22Rv1 (cell line): Measurements from ENCODE around the gene UBE2O.

Experiments used
- H3K27ac ChIP-seq: fragments of 450-650 bp; 2 replicates; pipeline ENCODE4 v1.5.1; 2017
- CTCF ChIP-seq: fragments of 450-650 bp; IDR thresholded peaks from 2 replicates; pipeline ENCODE4 v1.5.1; 2017; ENCODE audit warnings: mild to moderate bottlenecking
- ZFX ChIP-seq: fragments of 450-650 bp; IDR thresholded peaks from 2 replicates; pipeline ENCODE4 v1.6.1; 2017; ENCODE audit warnings: antibody characterized with exemption, borderline replicate concordance

Gene UBE2O

GRCh38 chr17:76384987-76385891 is 67.7 kb downstream of the UBE2O start:
- TF ChIP-seq CTCF: no peak
- TF ChIP-seq ZFX: no peak
- peak overlapping the region; percentile 77 for H3K27ac ChIP-seq

DNA sequence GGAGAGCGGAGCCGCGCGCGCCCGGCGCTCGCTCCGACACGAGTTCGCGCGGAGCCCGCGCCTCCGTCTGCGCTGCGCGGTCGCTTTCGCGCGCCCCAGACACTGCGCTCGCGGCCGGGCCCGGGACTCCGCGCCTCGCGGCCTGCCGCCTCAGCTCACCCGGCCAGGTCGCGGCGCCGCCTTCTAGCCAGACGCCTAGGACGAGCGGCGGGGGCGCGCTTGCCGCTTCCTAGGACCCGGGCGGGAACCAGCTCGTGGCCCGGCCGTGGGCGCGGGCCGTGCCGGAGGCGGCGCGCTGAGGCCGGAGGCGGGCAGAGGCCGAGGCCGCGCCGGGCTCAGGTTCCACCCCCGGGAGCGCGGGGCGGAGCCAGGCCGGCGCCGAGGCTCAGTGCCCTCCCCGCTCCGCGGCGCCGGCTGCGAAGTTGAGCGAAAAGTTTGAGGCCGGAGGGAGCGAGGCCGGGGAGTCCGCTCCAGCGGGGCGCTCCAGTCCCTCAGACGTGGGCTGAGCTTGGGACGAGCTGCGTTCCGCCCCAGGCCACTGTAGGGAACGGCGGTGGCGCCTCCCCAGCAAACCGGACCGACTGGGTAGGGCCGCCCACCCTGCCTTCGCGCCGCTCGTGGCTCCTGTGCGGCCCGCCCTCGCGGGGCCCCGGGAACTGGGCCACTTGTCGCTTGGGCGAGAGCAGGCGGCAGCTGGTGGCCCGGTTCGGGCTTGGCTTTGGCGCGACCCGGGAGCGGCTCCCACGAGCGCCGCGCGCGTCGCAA is 68.5 kb downstream of the UBE2O start, which contains the start of gene SPHK1:
SPHK1 (plus strand) TSS at position 388 of the 765 bp plus-strand sequence. CDS start 1,036 bp downstream, outside the sequence.
- no peak for TF ChIP-seq ZFX
- no peak for TF ChIP-seq CTCF
- peak within 1 kb of the TSS; percentile 77 for H3K27ac ChIP-seq

- H3K27ac ChIP-seq: peak overlapping the region; percentile 77
- TF ChIP-seq CTCF (peak; percentile 42), ZFX (no peak)
These were observed 69.3 kb downstream of the UBE2O start for GRCh38 chr17:76383546-76384221.

DNA sequence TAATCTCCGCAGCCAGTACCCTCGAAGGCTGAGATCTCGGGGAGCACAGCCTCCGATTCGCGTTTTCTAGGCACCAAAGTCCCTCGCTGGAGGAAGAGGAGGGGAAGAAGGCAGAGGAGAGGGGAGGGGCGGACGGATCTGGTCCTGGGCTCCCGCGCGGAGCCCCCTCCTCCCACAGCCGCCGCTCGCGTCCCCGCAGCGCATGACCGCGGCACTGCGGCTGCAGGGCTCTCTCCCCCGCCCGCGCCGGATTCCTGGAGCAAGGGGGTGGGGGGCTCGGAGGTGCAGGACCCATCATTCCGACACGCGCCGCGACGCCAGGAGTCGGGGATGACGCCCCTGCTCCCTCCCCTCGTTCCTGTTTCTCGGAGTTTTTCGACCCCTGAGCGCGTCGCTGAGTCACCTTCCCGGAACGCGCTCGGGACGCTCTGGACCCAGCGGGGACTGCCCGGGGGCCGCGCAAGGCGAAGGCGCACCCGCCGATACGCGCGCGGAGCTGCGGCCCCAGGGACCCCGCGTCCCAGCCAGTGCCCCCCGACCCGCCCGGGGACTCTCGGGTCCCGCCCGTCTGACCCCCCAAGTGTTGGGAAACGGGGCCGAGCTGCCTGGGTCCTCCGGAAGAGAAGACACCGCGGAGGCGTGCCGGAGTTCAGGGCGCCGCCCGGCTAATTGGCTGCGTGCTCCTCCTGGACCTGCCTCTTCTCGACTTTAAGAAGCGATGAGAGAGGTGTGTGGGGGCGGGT is 70.0 kb downstream of the UBE2O start:
- TF ChIP-seq ZFX (no peak), CTCF (no peak)
- peak overlapping the region; percentile 77 for H3K27ac ChIP-seq

DNA sequence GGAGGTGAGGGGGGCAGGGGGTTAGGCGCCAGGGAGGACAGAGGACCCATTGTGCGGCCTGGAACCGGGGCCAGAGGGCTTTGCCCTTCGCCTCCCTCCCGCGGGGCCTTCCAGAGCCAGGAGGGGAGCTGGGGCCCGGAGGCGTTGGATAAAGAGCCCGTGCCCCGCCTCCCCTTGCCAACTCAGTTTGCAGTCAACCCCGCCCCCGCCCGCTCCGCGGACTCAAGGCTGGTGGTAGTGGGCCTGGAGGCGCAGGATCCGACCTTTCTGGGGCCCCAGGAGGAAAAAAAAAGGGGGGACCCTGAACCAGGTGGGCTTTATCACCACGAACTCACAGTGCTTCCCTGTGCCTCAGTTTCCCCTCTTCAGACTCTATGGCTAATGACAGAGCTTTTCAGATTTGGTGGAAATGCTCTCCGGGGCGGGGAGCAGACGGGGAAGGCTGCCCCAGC is 70.6 kb downstream of the UBE2O start:
- TF ChIP-seq CTCF (no peak), ZFX (no peak)
- no peak overlapping the region for H3K27ac ChIP-seq

GRCh38 chr17:76381633-76382350 is 71.2 kb downstream of the UBE2O start:
- no peak for TF ChIP-seq CTCF
- no peak for TF ChIP-seq ZFX

More at GRCh38 chr17:76381633-76382350, 71.2 kb downstream of the UBE2O start:
- H3K27ac ChIP-seq: no peak overlapping the region
